ENCODE data around the gene IFT20.

IFT20 gene

GRCh38 chr17:28335959-28336871 lies 943 bp upstream of the IFT20 start:
- H3K27me3 ChIP-seq (ENCODE audit: insufficient read depth, low read length): no peaks in the 10 kb centered on the region
- peak overlapping the region; percentile 96 for H3K18ac ChIP-seq (ENCODE audit: low read length)
- H4K91ac ChIP-seq (ENCODE audit: low read depth, low read length): peak overlapping the region; percentile 99
- peak overlapping the region; percentile 95 for H2BK120ac ChIP-seq (ENCODE audit: insufficient read depth, low read length, poor library complexity)
- H4K8ac ChIP-seq (ENCODE audit: low read depth, low read length): peak overlapping the region; percentile 97
- H3K27ac ChIP-seq (ENCODE audit: low read depth, low read length): peak overlapping the region; percentile 96
- H2AK5ac ChIP-seq (ENCODE audit: low read length): peak overlapping the region; percentile 97
- peaks cover 26 to 29% of the 10 kb centered on the region in 2 experiments for H3K36me3 ChIP-seq (ENCODE audit: control insufficient read depth in 1 of 2, insufficient read depth in 2 of 2, low read length in 2 of 2)
- WGBS (ENCODE audit: extremely low coverage, insufficient coverage, insufficient read length): no CpG with 5 or more reads among the region's 29 CpGs
- peak overlapping the region; percentile 89 for H3K4me3 ChIP-seq (ENCODE audit: low read depth, low read length)
- H3K14ac ChIP-seq (ENCODE audit: low read length): peak overlapping the region; percentile 97
- H3K9me3 ChIP-seq (ENCODE audit: insufficient read depth, low read depth, low read length): peaks cover 4% of the 10 kb centered on the region
- peaks cover 11% of the 10 kb centered on the region for H3K79me1 ChIP-seq (ENCODE audit: low read length)
- peak overlapping the region; percentile 85 for H2AFZ ChIP-seq (ENCODE audit: insufficient read depth, low read length, poor library complexity)
- peak overlapping the region; percentile 85 for H3K4me2 ChIP-seq (ENCODE audit: low read length)
- H3K79me2 ChIP-seq (ENCODE audit: control insufficient read depth, insufficient read depth, low read length, poor library complexity): peaks cover 22% of the 10 kb centered on the region
- peak overlapping the region; percentile 87 for H3K4ac ChIP-seq (ENCODE audit: low read depth, low read length)
- H2BK5ac ChIP-seq (ENCODE audit: low read depth, low read length, poor library complexity): peak overlapping the region; percentile 96
- peak overlapping the region; percentile 96 for H4K12ac ChIP-seq (ENCODE audit: low read depth, low read length)
- H3K4me1 ChIP-seq (ENCODE audit: control insufficient read depth in 1 of 2, insufficient read depth in 2 of 2, low read length in 2 of 2): peaks cover 20 to 25% of the 10 kb centered on the region in 2 experiments
- peak; percentile 74 to 85 for DNase-seq
- H3K23ac ChIP-seq (ENCODE audit: low read length): no peak overlapping the region
- peak overlapping the region; percentile 78 for H2BK12ac ChIP-seq (ENCODE audit: low read length)
- peak overlapping the region; percentile 82 for H3K9ac ChIP-seq (ENCODE audit: low read length)

GRCh38 chr17:28334666-28335200 lies 539 bp downstream of the IFT20 start:
- H3K14ac ChIP-seq (ENCODE audit: low read length): peak overlapping the region; percentile 71
- no peak overlapping the region for H4K12ac ChIP-seq (ENCODE audit: low read depth, low read length)
- H3K4me3 ChIP-seq (ENCODE audit: low read depth, low read length): peak overlapping the region; percentile 94
- H2BK12ac ChIP-seq (ENCODE audit: low read length): no peak overlapping the region
- peak overlapping the region; percentile 78 for H4K8ac ChIP-seq (ENCODE audit: low read depth, low read length)
- H3K27me3 ChIP-seq (ENCODE audit: insufficient read depth, low read length): no peaks in the 10 kb centered on the region
- peak in 1 of 2 donors; percentile 46 for DNase-seq
- peaks cover 20 to 25% of the 10 kb centered on the region in 2 experiments for H3K4me1 ChIP-seq (ENCODE audit: control insufficient read depth in 1 of 2, insufficient read depth in 2 of 2, low read length in 2 of 2)
- H3K18ac ChIP-seq (ENCODE audit: low read length): peak overlapping the region; percentile 79
- H2BK5ac ChIP-seq (ENCODE audit: low read depth, low read length, poor library complexity): peak overlapping the region; percentile 42
- peak overlapping the region; percentile 51 for H2AFZ ChIP-seq (ENCODE audit: insufficient read depth, low read length, poor library complexity)
- H2BK120ac ChIP-seq (ENCODE audit: insufficient read depth, low read length, poor library complexity): peak overlapping the region; percentile 37
- H3K9me3 ChIP-seq (ENCODE audit: insufficient read depth, low read depth, low read length): peaks cover 2% of the 10 kb centered on the region
- peak overlapping the region; percentile 51 for H2AK5ac ChIP-seq (ENCODE audit: low read length)
- peaks cover 11% of the 10 kb centered on the region for H3K79me1 ChIP-seq (ENCODE audit: low read length)
- H3K23ac ChIP-seq (ENCODE audit: low read length): no peak overlapping the region
- peaks cover 22% of the 10 kb centered on the region for H3K79me2 ChIP-seq (ENCODE audit: control insufficient read depth, insufficient read depth, low read length, poor library complexity)
- H3K36me3 ChIP-seq (ENCODE audit: control insufficient read depth in 1 of 2, insufficient read depth in 2 of 2, low read length in 2 of 2): peaks cover 14 to 19% of the 10 kb centered on the region in 2 experiments
- peak overlapping the region; percentile 49 for H4K91ac ChIP-seq (ENCODE audit: low read depth, low read length)
- peak overlapping the region; percentile 81 for H3K9ac ChIP-seq (ENCODE audit: low read length)
- no CpG with 5 or more reads among the region's 18 CpGs for WGBS (ENCODE audit: extremely low coverage, insufficient coverage, insufficient read length)
- no peak overlapping the region for H3K27ac ChIP-seq (ENCODE audit: low read depth, low read length)
- peak overlapping the region; percentile 83 for H3K4me2 ChIP-seq (ENCODE audit: low read length)
- H3K4ac ChIP-seq (ENCODE audit: low read depth, low read length): peak overlapping the region; percentile 35

DNA sequence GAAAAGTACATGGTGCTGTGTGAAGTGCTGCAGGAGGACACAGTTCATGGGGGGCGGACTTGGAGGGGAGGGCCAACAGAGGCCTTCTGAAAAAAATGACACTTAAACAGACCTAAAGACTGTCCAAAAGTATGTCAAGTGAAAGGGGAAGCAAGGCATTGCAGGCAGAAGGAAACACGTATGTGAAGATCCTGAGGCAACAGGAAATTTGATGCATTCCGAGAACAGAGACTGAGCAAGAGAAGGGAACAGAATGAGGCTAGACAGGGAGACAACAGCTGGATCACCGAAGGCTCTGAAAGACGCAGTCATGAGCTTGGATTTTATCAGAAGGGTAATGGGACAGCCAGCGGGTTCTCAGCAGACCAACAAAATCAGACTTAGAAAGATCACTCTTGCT lies 1.1 kb downstream of the IFT20 start:
- H2AFZ ChIP-seq (ENCODE audit: insufficient read depth, low read length, poor library complexity): no peak overlapping the region
- WGBS (ENCODE audit: extremely low coverage, insufficient coverage, insufficient read length): no CpG with 5 or more reads among the region's 6 CpGs
- no peak overlapping the region for H4K12ac ChIP-seq (ENCODE audit: low read depth, low read length)

GRCh38 chr17:28333083-28333746 lies 2.1 kb downstream of the IFT20 start:
- H3K23ac ChIP-seq (ENCODE audit: low read length): no peak overlapping the region
- H4K8ac ChIP-seq (ENCODE audit: low read depth, low read length): no peak overlapping the region
- no peak overlapping the region for H2AK5ac ChIP-seq (ENCODE audit: low read length)
- no peak overlapping the region for H3K4me3 ChIP-seq (ENCODE audit: low read depth, low read length)
- no peak overlapping the region for H3K18ac ChIP-seq (ENCODE audit: low read length)
- no peak overlapping the region for H4K91ac ChIP-seq (ENCODE audit: low read depth, low read length)
- peaks cover 11% of the 10 kb centered on the region for H3K79me1 ChIP-seq (ENCODE audit: low read length)
- no peak for DNase-seq
- H3K27ac ChIP-seq (ENCODE audit: low read depth, low read length): no peak overlapping the region
- peaks cover 2% of the 10 kb centered on the region for H3K9me3 ChIP-seq (ENCODE audit: insufficient read depth, low read depth, low read length)
- peaks cover 20 to 23% of the 10 kb centered on the region in 2 experiments for H3K4me1 ChIP-seq (ENCODE audit: control insufficient read depth in 1 of 2, insufficient read depth in 2 of 2, low read length in 2 of 2)
- H3K27me3 ChIP-seq (ENCODE audit: insufficient read depth, low read length): no peaks in the 10 kb centered on the region
- no peak overlapping the region for H3K4ac ChIP-seq (ENCODE audit: low read depth, low read length)
- H2BK12ac ChIP-seq (ENCODE audit: low read length): no peak overlapping the region
- H2AFZ ChIP-seq (ENCODE audit: insufficient read depth, low read length, poor library complexity): no peak overlapping the region
- H2BK5ac ChIP-seq (ENCODE audit: low read depth, low read length, poor library complexity): no peak overlapping the region
- peaks cover 12 to 20% of the 10 kb centered on the region in 2 experiments for H3K36me3 ChIP-seq (ENCODE audit: control insufficient read depth in 1 of 2, insufficient read depth in 2 of 2, low read length in 2 of 2)
- H3K9ac ChIP-seq (ENCODE audit: low read length): no peak overlapping the region
- no peak overlapping the region for H4K12ac ChIP-seq (ENCODE audit: low read depth, low read length)
- no CpG with 5 or more reads among the region's 1 CpG for whole genome bisulfite sequencing (ENCODE audit: extremely low coverage, insufficient coverage, insufficient read length)
- no peak overlapping the region for H3K4me2 ChIP-seq (ENCODE audit: low read length)
- peaks cover 22% of the 10 kb centered on the region for H3K79me2 ChIP-seq (ENCODE audit: control insufficient read depth, insufficient read depth, low read length, poor library complexity)
- no peak overlapping the region for H3K14ac ChIP-seq (ENCODE audit: low read length)
- H2BK120ac ChIP-seq (ENCODE audit: insufficient read depth, low read length, poor library complexity): no peak overlapping the region

More for the DNA sequence above, 1.1 kb downstream of the IFT20 start:
- Histone ChIP-seq H3K18ac (ENCODE audit: low read length) (no peak overlapping the region), H2AK5ac (ENCODE audit: low read length) (peak overlapping the region; percentile 26), H3K27me3 (ENCODE audit: insufficient read depth, low read length) (no peaks in the 10 kb centered on the region), H3K27ac (ENCODE audit: low read depth, low read length) (no peak overlapping the region), H3K4me1 (ENCODE audit: control insufficient read depth in 1 of 2, insufficient read depth in 2 of 2, low read length in 2 of 2) (peaks cover 20 to 25% of the 10 kb centered on the region in 2 experiments), H3K14ac (ENCODE audit: low read length) (no peak overlapping the region), H3K9me3 (ENCODE audit: insufficient read depth, low read depth, low read length) (peaks cover 2% of the 10 kb centered on the region), H3K79me2 (ENCODE audit: control insufficient read depth, insufficient read depth, low read length, poor library complexity) (peaks cover 22% of the 10 kb centered on the region), H3K4me2 (ENCODE audit: low read length) (peak overlapping the region; percentile 83), H3K23ac (ENCODE audit: low read length) (no peak overlapping the region), H3K79me1 (ENCODE audit: low read length) (peaks cover 11% of the 10 kb centered on the region), H4K8ac (ENCODE audit: low read depth, low read length) (no peak overlapping the region), H4K91ac (ENCODE audit: low read depth, low read length) (peak overlapping the region; percentile 49), H3K9ac (ENCODE audit: low read length) (no peak overlapping the region), H2BK12ac (ENCODE audit: low read length) (no peak overlapping the region), H2BK5ac (ENCODE audit: low read depth, low read length, poor library complexity) (no peak overlapping the region), H3K4ac (ENCODE audit: low read depth, low read length) (peak overlapping the region; percentile 35), H3K36me3 (ENCODE audit: control insufficient read depth in 1 of 2, insufficient read depth in 2 of 2, low read length in 2 of 2) (peaks cover 12 to 19% of the 10 kb centered on the region in 2 experiments), H2BK120ac (ENCODE audit: insufficient read depth, low read length, poor library complexity) (no peak overlapping the region), H3K4me3 (ENCODE audit: low read depth, low read length) (no peak overlapping the region)
- DNase-seq: peak in 1 of 2 donors; percentile 39
